ENCODE measurements around the gene TNFRSF9.

The TNFRSF9 gene

GRCh38 chr1:7878027-7878426 is 62.6 kb downstream of the TNFRSF9 start:
- in situ Hi-C loops (cut with MboI; ENCODE audit: low sequenced_read_pairs), result no loop called here

- in situ Hi-C loops (cut with MboI; ENCODE audit: low sequenced_read_pairs), result no loop called here
These were observed 66.5 kb downstream of the TNFRSF9 start for GRCh38 chr1:7873801-7874795.

- in situ Hi-C loops (cut with MboI; ENCODE audit: low sequenced_read_pairs), result no loop called here
These were observed 69.5 kb downstream of the TNFRSF9 start for GRCh38 chr1:7871136-7871535.

- in situ Hi-C loops (cut with MboI; ENCODE audit: low sequenced_read_pairs), result no loop called here
These were observed 71.3 kb downstream of the TNFRSF9 start for GRCh38 chr1:7869136-7869920.

GRCh38 chr1:7868070-7868780 is 72.4 kb downstream of the TNFRSF9 start:
- in situ Hi-C loops (cut with MboI; ENCODE audit: low sequenced_read_pairs), result no loop called here

- in situ Hi-C loops (cut with MboI; ENCODE audit: low sequenced_read_pairs), result no loop called here
These were observed 74.7 kb downstream of the TNFRSF9 start for GRCh38 chr1:7865978-7866377.
